Smooth muscle cell (in vitro differentiated cells): ENCODE data around the gene EML5. TPM values are rescaled to one million over a fixed set of nuclear protein-coding genes. Genes with fewer than 3 reads are reported as not detected.

Experiments used
- DNase-seq: peaks from one replicate; lab custom pipeline; 2025; ENCODE audit not compliant: unreplicated experiment; lab: John Stamatoyannopoulos, UW
- H2AFZ ChIP-seq: fragments of 200-600 bp; sonication (generic); 2 replicates; pipeline ENCODE4 v1.6.0; 2016; ENCODE audit warnings: antibody characterized with exemption, low read depth, mild to moderate bottlenecking
- H3F3A ChIP-seq: fragments of 200-600 bp; sonication (generic); 2 replicates; pipeline ENCODE4 v1.6.0; 2017; ENCODE audit warnings: antibody characterized with exemption, low read depth
- H3K27ac ChIP-seq: fragments of 200-600 bp; sonication (generic); 2 replicates; pipeline ENCODE4 v1.5.1; 2016; ENCODE audit warnings: low read depth, mild to moderate bottlenecking
- H3K27me3 ChIP-seq: fragments of 200-600 bp; sonication (generic); 2 replicates; pipeline ENCODE4 v1.6.1; 2016; ENCODE audit warnings: low read depth, mild to moderate bottlenecking
- H3K36me3 ChIP-seq: fragments of 200-600 bp; sonication (generic); 2 replicates; pipeline ENCODE4 v1.5.1; 2016; ENCODE audit warnings: low read depth
- H3K4me1 ChIP-seq: fragments of 200-600 bp; sonication (generic); 2 replicates; pipeline ENCODE4 v1.5.1; 2016; ENCODE audit warnings: low read depth
- H3K4me2 ChIP-seq: fragments of 200-600 bp; sonication (generic); 2 replicates; pipeline ENCODE4 v1.6.0; 2016; ENCODE audit warnings: mild to moderate bottlenecking
- H3K4me3 ChIP-seq: fragments of 200-600 bp; sonication (generic); 2 replicates; pipeline ENCODE4 v1.5.1; 2016; ENCODE audit warnings: mild to moderate bottlenecking
- H3K79me2 ChIP-seq: fragments of 200-600 bp; sonication (generic); 2 replicates; pipeline ENCODE4 v1.6.0; 2016; ENCODE audit warnings: low read depth, mild to moderate bottlenecking
- H3K9ac ChIP-seq: fragments of 200-600 bp; sonication (generic); 2 replicates; pipeline ENCODE4 v1.6.0; 2016; ENCODE audit warnings: low read depth
- H3K9me3 ChIP-seq: fragments of 200-600 bp; sonication (generic); replicated peaks from 2 replicates; pipeline ENCODE4 v1.5.1; 2016; ENCODE audit warnings: low read depth
- H4K20me1 ChIP-seq: fragments of 200-600 bp; sonication (generic); 2 replicates; pipeline ENCODE4 v1.6.0; 2016; ENCODE audit warnings: low read depth
- CTCF ChIP-seq: fragments of 200-600 bp; sonication (generic); IDR thresholded peaks from 2 replicates; pipeline ENCODE4 v1.5.1; 2017; ENCODE audit warnings: borderline replicate concordance, mild to moderate bottlenecking, antibody characterized with exemption; ENCODE audit not compliant: insufficient read depth, poor library complexity, severe bottlenecking
- WGBS: methylation state at CpG from one replicate; pipeline ENCODE4 v1.1.7; 2016; ENCODE audit warnings: low lambda C conversion rate; 5-methylcytosine and 5-hydroxymethylcytosine counted together
- polyA plus RNA-seq: library from polyadenylated mRNA; unstranded; fragments of >200 nt; fragmentation: Nextera tagmentation; extraction: Ambion mirVana; gene quantifications from 2 replicates; pipeline ENCODE4 v1.2.1, GENCODE V29; 2016
- total RNA-seq: library from RNA; depleted of rRNA; stranded (reverse); fragments of >200 nt; gene quantifications from 2 replicates; pipeline ENCODE4 v1.2.3, GENCODE V29; 2014

EML5 gene
- total and polyA plus RNA-seq, 2 experiments from 2014 or later, result 0.31 TPM; not detected in 1

GRCh38 chr14:88597601-88598000 is 195.2 kb downstream of the EML5 start:
- WGBS, result 97% methylated on average over 4 of the region's 4 CpGs
- H2AFZ ChIP-seq, result no peak overlapping the region
- H3K4me3 ChIP-seq, result no peak overlapping the region
- no peak overlapping the region for H3K27ac ChIP-seq
- no peaks in the 10 kb centered on the region for H3F3A ChIP-seq
- H3K4me2 ChIP-seq, result no peak overlapping the region
- H3K36me3 ChIP-seq, result peaks cover 32% of the 10 kb centered on the region
- peaks cover 4% of the 10 kb centered on the region for H4K20me1 ChIP-seq
- H3K9me3 ChIP-seq, result no peaks in the 10 kb centered on the region
- H3K27me3 ChIP-seq, result no peaks in the 10 kb centered on the region
- no peaks in the 10 kb centered on the region for H3K79me2 ChIP-seq
- TF ChIP-seq CTCF, result no peak
- no peak for DNase-seq
- no peaks in the 10 kb centered on the region for H3K4me1 ChIP-seq
- H3K9ac ChIP-seq, result no peak overlapping the region

GRCh38 chr14:88597038-88597437 is 195.7 kb downstream of the EML5 start:
- Histone ChIP-seq H3K9me3 (no peaks in the 10 kb centered on the region), H3K4me3 (no peak overlapping the region), H3K27me3 (no peaks in the 10 kb centered on the region), H3K27ac (no peak overlapping the region), H3K4me1 (no peaks in the 10 kb centered on the region), H3K36me3 (peaks cover 26% of the 10 kb centered on the region), H3K79me2 (no peaks in the 10 kb centered on the region), H4K20me1 (peaks cover 4% of the 10 kb centered on the region), H3F3A (no peaks in the 10 kb centered on the region), H2AFZ (no peak overlapping the region), H3K4me2 (no peak overlapping the region), H3K9ac (no peak overlapping the region)
- no peak for DNase-seq
- 91% methylated on average over 4 of the region's 4 CpGs for WGBS
- no peak for TF ChIP-seq CTCF

- TF ChIP-seq CTCF, result no peak
- 55% methylated on average over 1 of the region's 1 CpG for WGBS
These were observed 200.7 kb downstream of the EML5 start for GRCh38 chr14:88592031-88592430.

GRCh38 chr14:88590173-88590572 is 202.6 kb downstream of the EML5 start:
- Histone ChIP-seq H2AFZ (no peak overlapping the region), H3K27ac (no peak overlapping the region), H3K79me2 (no peaks in the 10 kb centered on the region), H3F3A (no peaks in the 10 kb centered on the region), H4K20me1 (peaks cover 7% of the 10 kb centered on the region), H3K36me3 (peaks cover 18% of the 10 kb centered on the region), H3K4me2 (no peak overlapping the region), H3K9me3 (no peaks in the 10 kb centered on the region), H3K9ac (no peak overlapping the region), H3K27me3 (no peaks in the 10 kb centered on the region), H3K4me1 (no peaks in the 10 kb centered on the region), H3K4me3 (no peak overlapping the region)
- TF ChIP-seq CTCF, result no peak
- no peak for DNase-seq
- 88% methylated on average over 4 of the region's 4 CpGs for WGBS

More at GRCh38 chr14:88592031-88592430, 200.7 kb downstream of the EML5 start:
- no peaks in the 10 kb centered on the region for H3K9me3 ChIP-seq
- H3K4me3 ChIP-seq, result no peak overlapping the region
- peaks cover 12% of the 10 kb centered on the region for H3K36me3 ChIP-seq
- H3K4me1 ChIP-seq, result no peaks in the 10 kb centered on the region
- H3F3A ChIP-seq, result no peaks in the 10 kb centered on the region
- H3K27ac ChIP-seq, result no peak overlapping the region
- no peak overlapping the region for H3K9ac ChIP-seq
- no peak for DNase-seq
- H3K27me3 ChIP-seq, result no peaks in the 10 kb centered on the region
- H2AFZ ChIP-seq, result no peak overlapping the region
- no peak overlapping the region for H3K4me2 ChIP-seq
- no peaks in the 10 kb centered on the region for H3K79me2 ChIP-seq
- peaks cover 7% of the 10 kb centered on the region for H4K20me1 ChIP-seq
